LNCAP (cell line): ENCODE measurements around the gene EEFSEC.

Source experiments
- TF ChIP-seq, protein P1 (sequence below): fragments of 450-650 bp; IDR thresholded peaks from 2 replicates; pipeline ENCODE4 v1.5.1; 2017; ENCODE audit warnings: mild to moderate bottlenecking

Gene EEFSEC

DNA sequence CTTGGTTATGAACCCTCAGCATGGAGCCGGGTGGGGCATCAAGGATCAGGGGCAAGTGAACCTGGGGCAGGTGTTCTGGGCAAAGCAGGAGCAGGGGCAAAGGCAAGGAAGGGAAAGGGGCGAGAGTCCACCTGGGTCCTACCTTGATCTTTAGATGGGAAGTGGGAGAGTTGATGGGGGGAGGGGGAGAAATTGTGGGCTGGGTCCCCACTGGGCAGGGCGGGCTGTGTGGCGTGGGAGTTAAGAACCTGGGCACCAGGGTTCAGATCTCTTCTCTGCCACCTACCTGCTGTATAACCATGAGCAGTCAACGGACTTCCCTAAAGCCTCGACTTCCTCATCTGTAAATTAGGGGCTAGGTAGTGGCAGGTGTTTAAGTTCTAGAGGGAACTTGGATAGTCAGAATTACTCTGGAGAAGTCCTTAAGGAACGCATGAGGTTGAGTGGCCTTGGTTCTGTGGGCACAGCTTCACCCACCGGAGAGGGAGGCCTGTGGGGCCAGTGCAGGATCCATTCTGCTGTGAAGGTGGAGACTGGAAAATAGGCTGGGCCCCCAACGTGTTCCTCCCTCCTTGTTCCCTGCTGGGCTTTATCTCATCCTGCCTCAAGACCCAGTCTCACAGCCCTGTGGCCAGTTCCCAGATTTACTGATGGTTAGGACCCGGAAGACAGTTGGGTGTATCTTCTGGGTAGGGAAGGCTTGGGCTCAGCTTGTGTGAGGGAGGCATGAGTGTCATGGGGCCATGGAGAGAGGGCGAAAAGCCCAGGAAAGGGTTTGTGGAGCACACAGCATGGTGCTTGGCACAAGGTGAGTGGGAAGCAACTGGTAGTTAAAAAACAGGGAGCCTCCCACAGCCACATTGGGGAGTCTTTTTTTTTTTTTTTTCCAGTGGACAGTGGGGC lies 90.6 kb downstream of the EEFSEC start:
- TF ChIP-seq, protein P1, sequence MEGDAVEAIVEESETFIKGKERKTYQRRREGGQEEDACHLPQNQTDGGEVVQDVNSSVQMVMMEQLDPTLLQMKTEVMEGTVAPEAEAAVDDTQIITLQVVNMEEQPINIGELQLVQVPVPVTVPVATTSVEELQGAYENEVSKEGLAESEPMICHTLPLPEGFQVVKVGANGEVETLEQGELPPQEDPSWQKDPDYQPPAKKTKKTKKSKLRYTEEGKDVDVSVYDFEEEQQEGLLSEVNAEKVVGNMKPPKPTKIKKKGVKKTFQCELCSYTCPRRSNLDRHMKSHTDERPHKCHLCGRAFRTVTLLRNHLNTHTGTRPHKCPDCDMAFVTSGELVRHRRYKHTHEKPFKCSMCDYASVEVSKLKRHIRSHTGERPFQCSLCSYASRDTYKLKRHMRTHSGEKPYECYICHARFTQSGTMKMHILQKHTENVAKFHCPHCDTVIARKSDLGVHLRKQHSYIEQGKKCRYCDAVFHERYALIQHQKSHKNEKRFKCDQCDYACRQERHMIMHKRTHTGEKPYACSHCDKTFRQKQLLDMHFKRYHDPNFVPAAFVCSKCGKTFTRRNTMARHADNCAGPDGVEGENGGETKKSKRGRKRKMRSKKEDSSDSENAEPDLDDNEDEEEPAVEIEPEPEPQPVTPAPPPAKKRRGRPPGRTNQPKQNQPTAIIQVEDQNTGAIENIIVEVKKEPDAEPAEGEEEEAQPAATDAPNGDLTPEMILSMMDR: no peak

DNA sequence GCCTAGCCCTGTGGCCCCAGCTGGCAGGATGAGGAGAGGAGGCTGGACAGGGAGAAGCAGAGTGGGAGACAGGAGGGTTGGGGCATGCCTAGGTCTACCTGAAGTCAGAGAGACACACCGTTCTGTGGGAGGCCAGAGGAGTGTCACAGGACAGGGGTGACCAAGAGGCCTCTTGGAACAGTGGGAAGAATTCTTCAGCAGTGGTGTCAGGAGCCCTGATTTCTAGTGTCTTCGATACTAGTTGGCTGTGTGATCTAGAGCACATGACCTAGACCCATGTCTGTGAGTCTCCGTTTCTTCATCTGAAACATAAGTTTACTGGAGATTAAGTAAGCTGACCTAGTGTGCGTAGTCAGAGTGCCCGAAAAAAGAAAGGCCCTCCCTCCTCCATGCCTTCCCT lies 92.2 kb downstream of the EEFSEC start:
- TF ChIP-seq, protein P1: no peak

GRCh38 chr3:128247666-128248409 lies 94.6 kb downstream of the EEFSEC start:
- TF ChIP-seq, protein P1: no peak

DNA sequence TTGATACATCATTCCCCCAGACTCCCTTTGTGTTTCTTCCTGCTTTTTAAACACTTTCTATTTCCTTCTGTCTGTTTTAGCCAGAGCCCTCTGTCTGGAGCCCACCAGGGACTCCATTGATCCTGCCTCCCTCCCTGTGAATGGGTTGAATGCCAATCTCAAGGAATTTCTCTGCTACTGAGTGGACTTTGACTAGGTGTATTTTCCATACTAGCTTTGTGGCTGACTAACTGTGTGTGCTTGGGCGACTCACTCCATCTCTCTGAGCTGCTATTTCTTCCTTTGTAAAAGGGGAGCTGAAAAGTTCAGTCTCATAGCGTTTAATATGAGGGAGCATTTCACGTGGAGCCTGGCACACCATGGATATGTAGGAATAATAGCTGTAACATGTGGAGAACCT lies 98.8 kb downstream of the EEFSEC start:
- TF ChIP-seq, protein P1: no peak

GRCh38 chr3:128253150-128253549 lies 99.9 kb downstream of the EEFSEC start:
- TF ChIP-seq, protein P1: no peak

DNA sequence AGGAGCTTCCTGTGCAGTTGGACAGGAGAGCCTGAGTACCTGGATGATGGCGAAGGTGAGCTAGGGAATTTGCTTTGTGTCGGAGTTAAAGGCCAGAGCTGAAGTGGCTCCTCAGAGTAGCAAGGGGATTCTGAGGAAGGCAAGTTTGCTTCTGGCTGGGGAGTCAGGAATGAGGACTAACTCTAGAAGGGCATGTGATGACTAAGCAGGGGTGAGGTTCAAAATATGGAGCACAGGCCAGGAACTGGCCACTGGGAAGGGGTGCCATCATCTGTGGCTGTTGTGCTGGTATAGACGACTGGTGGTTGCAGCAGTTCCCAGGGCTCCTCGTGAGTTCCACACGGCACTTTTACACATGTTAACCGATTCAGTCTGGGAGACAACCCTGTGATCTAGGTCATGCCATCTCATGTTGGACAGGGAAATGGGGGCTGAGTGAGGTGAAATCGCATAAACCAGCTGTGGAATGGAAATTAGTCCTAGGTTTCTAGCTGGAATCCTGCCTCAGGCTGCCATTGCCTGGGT lies 100.8 kb downstream of the EEFSEC start:
- TF ChIP-seq, protein P1: no peak

- TF ChIP-seq, protein P1: no peak
Measured at GRCh38 chr3:128254967-128255366, 101.7 kb downstream of the EEFSEC start.
